Nephron (organoid): ENCODE measurements around the gene COA3.
A peak's percentile ranks its signal among the peaks of the same experiment; 100 is the strongest.

Source experiments
- H3K27ac Mint-ChIP-seq, 3 experiments: 2 replicates each; pipeline ENCODE4 v1.8.0; 2020; ENCODE audit warnings: mixed read lengths in 3 of 3, mild to moderate bottlenecking in 2 of 3, moderate library complexity in 1 of 3
- H3K27me3 Mint-ChIP-seq: 2 replicates; pipeline ENCODE4 v1.8.0; 2021; ENCODE audit warnings: low read depth, mild to moderate bottlenecking, moderate library complexity, mixed read lengths
- H3K36me3 Mint-ChIP-seq: 2 replicates; pipeline ENCODE4 v1.8.0; 2020; ENCODE audit warnings: low read depth, mixed read lengths
- H3K4me1 Mint-ChIP-seq: 2 replicates; pipeline ENCODE4 v1.8.0; 2020; ENCODE audit warnings: mixed read lengths
- H3K4me3 Mint-ChIP-seq, 3 experiments: 2 replicates each; pipeline ENCODE4 v1.8.0; 2020; ENCODE audit warnings: mild to moderate bottlenecking in 3 of 3, mixed read lengths in 3 of 3, moderate library complexity in 2 of 3
- H3K9me3 Mint-ChIP-seq: 2 replicates; pipeline ENCODE4 v1.8.0; 2020; ENCODE audit warnings: mixed read lengths
- TF ChIP-seq, protein P1 (sequence below), 3 experiments: fragments of 200-600 bp; sonication (generic); IDR thresholded peaks; one replicate each; pipeline ENCODE4 v1.5.0; 2021; ENCODE audit warnings: antibody characterized with exemption in 3 of 3; ENCODE audit not compliant: unreplicated experiment in 3 of 3

COA3 gene

DNA sequence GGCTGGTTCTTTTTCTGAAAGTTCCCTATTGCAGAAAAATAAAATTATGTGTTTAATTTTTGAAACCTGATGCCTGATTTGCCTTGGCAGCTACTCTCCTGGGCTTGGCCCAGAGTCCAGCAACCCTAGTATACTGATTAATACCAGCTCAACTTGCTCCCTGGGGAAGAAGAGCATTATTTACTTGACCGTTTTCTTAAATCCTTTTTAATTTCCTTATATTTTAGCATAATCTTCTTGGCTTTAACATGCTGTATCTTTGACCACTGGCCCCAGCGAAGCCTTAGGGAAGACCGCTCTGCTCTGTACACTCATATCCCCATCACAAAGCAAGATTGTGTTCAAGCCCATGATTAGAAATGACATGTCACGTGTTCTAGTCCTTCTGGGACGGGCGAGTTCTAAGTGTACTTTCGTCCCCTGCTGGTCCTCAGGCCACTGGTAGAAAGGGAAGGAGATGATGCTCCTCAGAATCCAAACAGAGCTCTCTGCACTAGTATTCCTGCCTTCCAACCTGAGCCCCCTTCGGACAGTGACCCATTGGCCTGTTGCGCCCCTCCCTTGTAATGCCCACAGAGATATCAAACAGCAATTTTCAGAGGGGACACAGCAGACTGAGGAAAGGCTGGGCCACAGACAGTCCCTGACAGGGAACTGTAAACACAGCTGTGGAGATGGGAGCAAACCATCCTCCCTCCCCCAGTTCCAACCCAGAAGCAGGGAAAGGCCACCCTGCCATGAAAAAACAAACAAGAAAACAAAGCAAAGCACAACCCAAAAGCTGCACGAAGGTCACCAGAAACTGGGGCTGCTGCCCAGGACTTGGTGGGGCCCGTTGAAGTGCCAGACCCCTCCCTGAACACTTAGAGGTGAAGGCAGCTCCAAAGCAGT is 49.4 kb downstream of the COA3 start:
- Mint-ChIP-seq H3K9me3 (no peaks in the 10 kb centered on the region), H3K27ac (peak overlapping the region; percentile 37 to 86 (median 60)), H3K27me3 (peaks cover 5% of the 10 kb centered on the region), H3K36me3 (no peaks in the 10 kb centered on the region), H3K4me1 (peaks cover 28% of the 10 kb centered on the region), H3K4me3 (peak overlapping the region in 2 of 3 experiments; percentile 6 to 31)
- TF ChIP-seq, protein P1, sequence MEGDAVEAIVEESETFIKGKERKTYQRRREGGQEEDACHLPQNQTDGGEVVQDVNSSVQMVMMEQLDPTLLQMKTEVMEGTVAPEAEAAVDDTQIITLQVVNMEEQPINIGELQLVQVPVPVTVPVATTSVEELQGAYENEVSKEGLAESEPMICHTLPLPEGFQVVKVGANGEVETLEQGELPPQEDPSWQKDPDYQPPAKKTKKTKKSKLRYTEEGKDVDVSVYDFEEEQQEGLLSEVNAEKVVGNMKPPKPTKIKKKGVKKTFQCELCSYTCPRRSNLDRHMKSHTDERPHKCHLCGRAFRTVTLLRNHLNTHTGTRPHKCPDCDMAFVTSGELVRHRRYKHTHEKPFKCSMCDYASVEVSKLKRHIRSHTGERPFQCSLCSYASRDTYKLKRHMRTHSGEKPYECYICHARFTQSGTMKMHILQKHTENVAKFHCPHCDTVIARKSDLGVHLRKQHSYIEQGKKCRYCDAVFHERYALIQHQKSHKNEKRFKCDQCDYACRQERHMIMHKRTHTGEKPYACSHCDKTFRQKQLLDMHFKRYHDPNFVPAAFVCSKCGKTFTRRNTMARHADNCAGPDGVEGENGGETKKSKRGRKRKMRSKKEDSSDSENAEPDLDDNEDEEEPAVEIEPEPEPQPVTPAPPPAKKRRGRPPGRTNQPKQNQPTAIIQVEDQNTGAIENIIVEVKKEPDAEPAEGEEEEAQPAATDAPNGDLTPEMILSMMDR (IDR thresholded peaks at IDR 0.05; ENCODE audit: unreplicated experiment in 3 of 3), result no peak

DNA sequence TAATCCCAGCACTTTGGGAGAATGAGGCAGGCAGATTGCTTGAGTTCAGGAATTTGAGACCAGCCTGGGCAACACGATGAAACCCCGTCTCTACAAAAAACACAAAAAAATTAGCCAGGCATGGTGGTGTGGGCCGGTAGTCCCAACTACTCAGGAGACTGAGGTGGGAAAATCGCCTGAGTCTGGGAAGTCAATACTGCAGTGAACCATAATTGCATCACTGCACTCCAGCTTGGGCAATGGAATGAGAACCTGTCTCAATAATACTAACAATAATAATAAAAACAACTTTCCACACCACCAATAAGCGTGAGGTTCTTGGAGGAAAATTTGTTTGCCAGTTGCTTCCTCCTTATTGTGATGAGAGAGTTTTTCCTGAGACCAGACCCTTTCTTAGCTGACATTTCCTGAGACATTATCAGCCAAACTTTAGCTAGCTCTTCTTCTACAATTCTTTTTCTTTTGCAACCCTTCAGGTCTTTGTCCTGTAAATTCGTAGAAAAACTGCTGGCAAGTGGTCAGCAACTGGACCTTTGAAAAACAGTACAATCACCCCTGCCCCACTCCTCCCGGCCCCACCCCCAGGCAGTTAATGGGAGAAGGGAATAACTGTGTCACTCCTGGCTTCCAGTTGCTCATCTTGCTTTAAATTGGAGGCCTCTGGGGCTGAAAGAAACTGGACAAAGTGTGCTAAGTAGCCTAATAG is 50.1 kb downstream of the COA3 start:
- Mint-ChIP-seq H3K27ac (peak overlapping the region; percentile 1 to 86 (median 60)), H3K9me3 (no peaks in the 10 kb centered on the region), H3K4me1 (peaks cover 34% of the 10 kb centered on the region), H3K4me3 (peak overlapping the region in 1 of 3 experiments; percentile 31), H3K27me3 (no peaks in the 10 kb centered on the region), H3K36me3 (no peaks in the 10 kb centered on the region)
- TF ChIP-seq, protein P1 (IDR thresholded peaks at IDR 0.05; ENCODE audit: unreplicated experiment in 3 of 3), result no peak
